ENCODE results near the gene SPAG4. TPM values are rescaled to one million over a fixed set of nuclear protein-coding genes. Genes with fewer than 3 reads are reported as not detected.

The SPAG4 gene
- total RNA-seq, 1 experiment from 2014 or later = 1.6 TPM

DNA sequence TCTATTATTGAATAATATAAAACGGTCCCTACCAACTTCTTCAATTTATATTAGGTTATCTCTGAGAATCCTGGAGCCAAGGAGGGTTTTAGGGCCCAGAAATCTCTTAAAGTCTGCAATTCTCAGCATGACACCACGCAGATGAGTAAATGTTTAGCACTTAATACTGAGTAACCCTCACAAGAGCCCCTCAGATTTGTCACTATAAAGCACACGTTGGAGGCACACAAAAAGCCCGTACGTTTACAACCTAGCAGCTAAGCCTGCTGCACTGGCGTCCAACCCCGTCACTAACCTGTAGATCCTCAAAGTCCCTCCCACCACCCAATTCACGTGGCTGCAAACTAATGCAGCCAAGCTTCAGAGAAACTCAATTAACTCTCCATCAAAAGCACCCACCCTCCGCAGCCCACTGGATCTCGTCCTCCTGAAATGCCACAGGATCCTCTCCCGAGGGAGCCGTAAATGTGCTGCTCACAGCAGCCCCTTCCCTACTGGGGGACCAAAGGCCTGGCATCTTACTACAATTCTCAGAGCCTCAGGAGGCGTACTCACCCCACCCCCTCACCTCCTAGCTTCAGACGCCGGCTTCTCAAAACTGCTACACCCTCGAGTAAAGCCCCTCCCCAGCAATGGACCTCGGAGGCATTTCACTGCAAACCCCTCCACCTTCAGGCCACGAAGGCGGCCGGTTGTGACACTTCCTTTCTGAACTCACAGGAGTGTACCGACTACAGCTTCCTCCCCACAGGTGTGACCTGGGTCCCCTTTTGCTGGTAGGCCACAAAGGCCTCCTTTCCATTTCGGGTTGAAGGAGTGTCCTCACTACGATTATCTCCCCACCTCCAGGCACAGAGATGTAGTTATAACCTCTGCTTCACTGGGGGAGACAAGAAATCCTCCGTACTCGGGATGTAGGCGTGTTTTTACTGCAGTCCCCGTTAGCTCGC is 48.2 kb downstream of the SPAG4 start:
- Mint-ChIP-seq H3K27ac (ENCODE audit: low read depth, unreplicated experiment) (peak overlapping the region; percentile 98), H3K4me3 (ENCODE audit: unreplicated experiment) (peak overlapping the region; percentile 94), H3K4me1 (ENCODE audit: insufficient read depth, unreplicated experiment) (peaks cover 19% of the 10 kb centered on the region), H3K9me3 (ENCODE audit: unreplicated experiment) (no peaks in the 10 kb centered on the region), H3K36me3 (ENCODE audit: insufficient read depth, unreplicated experiment) (peaks cover 13% of the 10 kb centered on the region), H3K27me3 (ENCODE audit: insufficient read depth, unreplicated experiment) (no peaks in the 10 kb centered on the region)
- DNase-seq (ENCODE audit: unreplicated experiment) = peak; percentile 51
- TF ChIP-seq CTCF (IDR thresholded peaks at IDR 0.05; ENCODE audit: unreplicated experiment) = no peak
- no TSS peak for BruUV-seq (replicated peaks)
- POLR2A ChIA-PET = interaction anchor here (0.6 to 7.8 kb wide), 49 partner anchors 9 to 558 kb away, joined by 3 to 124 read pairs (median 4); partner anchors contain the start of genes CEP250, EIF6, ERGIC3 and NFS1
- intact Hi-C loops (cut with micrococcal nuclease) = loop anchor here (5.0 to 10.0 kb wide), 2 partner anchors 46 to 99 kb away; partner anchors contain the start of gene SPAG4
- CTCF ChIA-PET = interaction anchor here (0.5 to 1.0 kb wide), 7 partner anchors 12 to 407 kb away, joined by 3 to 4 read pairs (median 3); partner anchors contain the start of gene SCAND1

GRCh38 chr20:35664466-35665206 is 49.0 kb downstream of the SPAG4 start, which contains the start of the genes CPNE1 and RBM12:
Gene CPNE1 (minus strand): TSS chr20:35664900. CDS start chr20:35632923, 31,977 bp downstream.
Gene RBM12 (minus strand): TSS chr20:35664900. CDS start chr20:35655322, 9,578 bp downstream.
- no peak for TF ChIP-seq CTCF (IDR thresholded peaks at IDR 0.05; ENCODE audit: unreplicated experiment)
- Mint-ChIP-seq H3K36me3 (ENCODE audit: insufficient read depth, unreplicated experiment) (peaks cover 20% of the 10 kb centered on the region), H3K4me1 (ENCODE audit: insufficient read depth, unreplicated experiment) (peaks cover 19% of the 10 kb centered on the region), H3K27me3 (ENCODE audit: insufficient read depth, unreplicated experiment) (no peaks in the 10 kb centered on the region), H3K4me3 (ENCODE audit: unreplicated experiment) (peak within 1 kb of the TSS; percentile 94), H3K9me3 (ENCODE audit: unreplicated experiment) (no peaks in the 10 kb centered on the region), H3K27ac (ENCODE audit: low read depth, unreplicated experiment) (peak within 1 kb of the TSS; percentile 98)
- DNase-seq (ENCODE audit: unreplicated experiment) = peak; percentile 90
- CTCF ChIA-PET = interaction anchor here (0.6 to 1.1 kb wide), 6 partner anchors 12 to 408 kb away, joined by 3 to 5 read pairs (median 4); no protein-coding TSS in a partner anchor
- intact Hi-C loops (cut with micrococcal nuclease) = loop anchor here (5.0 to 10.0 kb wide), 2 partner anchors 47 to 100 kb away; partner anchors contain the start of gene SPAG4
- POLR2A ChIA-PET = interaction anchor here (0.6 to 7.8 kb wide), 37 partner anchors 10 to 1173 kb away, joined by 3 to 124 read pairs (median 6); partner anchors contain the start of genes CEP250, EIF6, ERGIC3 and NFS1
- no TSS peak for BruUV-seq (replicated peaks)

GRCh38 chr20:35665949-35666288 is 50.3 kb downstream of the SPAG4 start:
- intact Hi-C loops (cut with micrococcal nuclease) = loop anchor here (10.0 kb wide), 1 partner anchor 101 kb away; no protein-coding TSS in a partner anchor
- Mint-ChIP-seq H3K4me3 (ENCODE audit: unreplicated experiment) (peak overlapping the region; percentile 14), H3K27ac (ENCODE audit: low read depth, unreplicated experiment) (no peak overlapping the region), H3K27me3 (ENCODE audit: insufficient read depth, unreplicated experiment) (no peaks in the 10 kb centered on the region), H3K36me3 (ENCODE audit: insufficient read depth, unreplicated experiment) (peaks cover 25% of the 10 kb centered on the region), H3K9me3 (ENCODE audit: unreplicated experiment) (no peaks in the 10 kb centered on the region), H3K4me1 (ENCODE audit: insufficient read depth, unreplicated experiment) (peaks cover 19% of the 10 kb centered on the region)
- POLR2A ChIA-PET = interaction anchor here (0.6 to 7.8 kb wide), 11 partner anchors 9 to 927 kb away, joined by 3 to 124 read pairs (median 38); partner anchors contain the start of genes ERGIC3, NFS1, RBM39 and ROMO1
- no peak for TF ChIP-seq CTCF (IDR thresholded peaks at IDR 0.05; ENCODE audit: unreplicated experiment)
- no TSS peak for BruUV-seq (replicated peaks)
- DNase-seq (ENCODE audit: unreplicated experiment) = no peak
- CTCF ChIA-PET = interaction anchor here (0.6 to 1.7 kb wide), 6 partner anchors 11 to 241 kb away, joined by 4 to 6 read pairs (median 5); no protein-coding TSS in a partner anchor

Measured in MCF 10A (cell line).